NT2/D1 (cell line): ENCODE data around the gene IL21R.

Experiments used
- DNase-seq: peaks from one replicate; pipeline ENCODE4 v3.0.0-alpha.2; 2011; ENCODE audit warnings: low read depth, low spot score
- H3K27me3 ChIP-seq: 2 replicates; pipeline ENCODE4 v1.6.0; 2011; ENCODE audit warnings: mild to moderate bottlenecking; ENCODE audit not compliant: insufficient read length, insufficient read depth
- H3K36me3 ChIP-seq: 2 replicates; pipeline ENCODE4 v1.6.1; 2011; ENCODE audit warnings: mild to moderate bottlenecking, low read length, mixed read lengths; ENCODE audit not compliant: insufficient read depth, insufficient read length
- H3K4me1 ChIP-seq: 2 replicates; pipeline ENCODE4 v1.5.1; 2011; ENCODE audit not compliant: insufficient read depth, insufficient read length
- H3K4me3 ChIP-seq: 2 replicates; pipeline ENCODE4 v1.5.1; 2011; ENCODE audit warnings: low read depth; ENCODE audit not compliant: insufficient read length
- H3K9ac ChIP-seq: 2 replicates; pipeline ENCODE4 v1.6.0; 2011; ENCODE audit warnings: low read depth; ENCODE audit not compliant: insufficient read length
- H3K9me3 ChIP-seq: 2 replicates; pipeline ENCODE4 v1.5.1; 2011; ENCODE audit warnings: mild to moderate bottlenecking, low read length; ENCODE audit not compliant: insufficient read depth
- SUZ12 ChIP-seq: IDR thresholded peaks from 2 replicates; pipeline ENCODE4 v1.6.1; 2011; ENCODE audit not compliant: insufficient read length, insufficient read depth; ENCODE audit errors: extremely low read depth
- YY1 ChIP-seq: IDR thresholded peaks from 2 replicates; pipeline ENCODE4 v1.6.1; 2011; ENCODE audit not compliant: insufficient read length, insufficient read depth
- ZNF274 ChIP-seq: IDR thresholded peaks from 2 replicates; pipeline ENCODE4 v1.6.1; 2011; ENCODE audit warnings: mild to moderate bottlenecking, low read depth, low read length

IL21R gene

GRCh38 chr16:27473101-27473900 lies 71.3 kb downstream of the IL21R start:
- H3K4me1 ChIP-seq, result no peaks in the 10 kb centered on the region
- no peak for TF ChIP-seq YY1
- TF ChIP-seq ZNF274, result no peak
- TF ChIP-seq SUZ12, result no peak
- H3K27me3 ChIP-seq, result no peaks in the 10 kb centered on the region
- no peaks in the 10 kb centered on the region; the same call in 1 of the 2 replicates for H3K9me3 ChIP-seq
- peaks cover 98% of the 10 kb centered on the region for H3K36me3 ChIP-seq
- H3K9ac ChIP-seq, result no peak overlapping the region
- H3K4me3 ChIP-seq, result no peak overlapping the region
- DNase-seq, result no peak

GRCh38 chr16:27474041-27474440 lies 72.1 kb downstream of the IL21R start:
- peaks cover 98% of the 10 kb centered on the region for H3K36me3 ChIP-seq
- TF ChIP-seq YY1, result no peak
- no peak for TF ChIP-seq ZNF274
- TF ChIP-seq SUZ12, result no peak

GRCh38 chr16:27474921-27475320 lies 72.9 kb downstream of the IL21R start:
- no peaks in the 10 kb centered on the region for H3K4me1 ChIP-seq
- TF ChIP-seq ZNF274, result no peak
- H3K4me3 ChIP-seq, result no peak overlapping the region
- peaks cover 94% of the 10 kb centered on the region for H3K36me3 ChIP-seq
- no peak overlapping the region for H3K9ac ChIP-seq
- no peaks in the 10 kb centered on the region for H3K27me3 ChIP-seq
- no peaks in the 10 kb centered on the region for H3K9me3 ChIP-seq
- DNase-seq, result no peak

More at GRCh38 chr16:27474041-27474440, 72.1 kb downstream of the IL21R start:
- DNase-seq, result no peak
- no peaks in the 10 kb centered on the region for H3K27me3 ChIP-seq
- H3K4me1 ChIP-seq, result no peaks in the 10 kb centered on the region
- H3K4me3 ChIP-seq, result no peak overlapping the region
- H3K9ac ChIP-seq, result no peak overlapping the region
- H3K9me3 ChIP-seq, result no peaks in the 10 kb centered on the region

GRCh38 chr16:27475561-27475960 lies 73.6 kb downstream of the IL21R start:
- H3K36me3 ChIP-seq, result peaks cover 93% of the 10 kb centered on the region
- no peaks in the 10 kb centered on the region for H3K4me1 ChIP-seq
- H3K9ac ChIP-seq, result no peak overlapping the region
- DNase-seq, result no peak
- no peaks in the 10 kb centered on the region for H3K27me3 ChIP-seq
- H3K9me3 ChIP-seq, result no peaks in the 10 kb centered on the region
- no peak overlapping the region for H3K4me3 ChIP-seq
- TF ChIP-seq ZNF274 (no peak), YY1 (no peak), SUZ12 (no peak)

- Histone ChIP-seq H3K4me3 (no peak overlapping the region), H3K36me3 (peaks cover 93% of the 10 kb centered on the region), H3K27me3 (no peaks in the 10 kb centered on the region), H3K9me3 (no peaks in the 10 kb centered on the region), H3K4me1 (no peaks in the 10 kb centered on the region), H3K9ac (no peak overlapping the region)
- DNase-seq, result no peak
- TF ChIP-seq YY1 (no peak), ZNF274 (no peak), SUZ12 (no peak)
Observed at GRCh38 chr16:27476240-27476639, 74.3 kb downstream of the IL21R start.

- H3K9me3 ChIP-seq, result no peaks in the 10 kb centered on the region
Observed at GRCh38 chr16:27480761-27481160, 78.8 kb downstream of the IL21R start.

GRCh38 chr16:27481282-27481934 lies 79.4 kb downstream of the IL21R start:
- TF ChIP-seq ZNF274 (no peak), YY1 (no peak), SUZ12 (no peak)
- DNase-seq, result no peak

More at GRCh38 chr16:27480761-27481160, 78.8 kb downstream of the IL21R start:
- H3K36me3 ChIP-seq, result peaks cover 95% of the 10 kb centered on the region
- H3K27me3 ChIP-seq, result no peaks in the 10 kb centered on the region
- DNase-seq, result no peak
- H3K9ac ChIP-seq, result no peak overlapping the region
- H3K4me3 ChIP-seq, result no peak overlapping the region
- H3K4me1 ChIP-seq, result no peaks in the 10 kb centered on the region
- TF ChIP-seq SUZ12, result no peak
- no peak for TF ChIP-seq YY1
- no peak for TF ChIP-seq ZNF274

More at GRCh38 chr16:27481282-27481934, 79.4 kb downstream of the IL21R start:
- Histone ChIP-seq H3K4me1 (no peaks in the 10 kb centered on the region), H3K27me3 (no peaks in the 10 kb centered on the region), H3K9ac (no peak overlapping the region), H3K36me3 (peaks cover 95% of the 10 kb centered on the region), H3K4me3 (no peak overlapping the region), H3K9me3 (no peaks in the 10 kb centered on the region)
